Ectodermal cell (in vitro differentiated cells): ENCODE measurements around the gene TUBB6.

Experiments used
- H3K27ac ChIP-seq: 2 replicates; pipeline ENCODE4 v1.7.0; 2013; ENCODE audit warnings: mild to moderate bottlenecking, low read depth, low read length; ENCODE audit not compliant: insufficient read depth, poor library complexity, severe bottlenecking
- H3K27me3 ChIP-seq: 2 replicates; pipeline ENCODE4 v1.7.0; 2013; ENCODE audit warnings: mild to moderate bottlenecking, low read length; ENCODE audit not compliant: insufficient read depth, control insufficient read depth, poor library complexity, severe bottlenecking
- H3K36me3 ChIP-seq: one replicate; pipeline ENCODE4 v1.7.0; 2013; ENCODE audit warnings: low read length; ENCODE audit not compliant: control insufficient read depth, insufficient read depth
- H3K4me1 ChIP-seq: one replicate; pipeline ENCODE4 v1.7.0; 2013; ENCODE audit warnings: low read length; ENCODE audit not compliant: control insufficient read depth, insufficient read depth
- H3K4me3 ChIP-seq: 2 replicates; pipeline ENCODE4 v1.7.0; 2013; ENCODE audit warnings: low read depth, low read length, control low read depth; ENCODE audit not compliant: insufficient read depth
- H3K9me3 ChIP-seq: 2 replicates; pipeline ENCODE4 v1.7.0; 2013; ENCODE audit warnings: mild to moderate bottlenecking, low read length, moderate library complexity; ENCODE audit not compliant: control insufficient read depth
- WGBS, 2 experiments: methylation state at CpG; one replicate each; pipeline ENCODE4 v1.1.7; 2013; ENCODE audit warnings: missing lambda C conversion rate in 2 of 2; 5-methylcytosine and 5-hydroxymethylcytosine counted together

TUBB6 gene

GRCh38 chr18:12314591-12315305, 6.7 kb downstream of the TUBB6 start:
- H3K27ac ChIP-seq: no peak overlapping the region
- no peaks in the 10 kb centered on the region for H3K4me1 ChIP-seq
- peaks cover 4% of the 10 kb centered on the region for H3K9me3 ChIP-seq
- no peaks in the 10 kb centered on the region for H3K27me3 ChIP-seq
- no peak overlapping the region for H3K4me3 ChIP-seq
- peaks cover 26% of the 10 kb centered on the region for H3K36me3 ChIP-seq
- no CpG with 5 or more reads among the region's 1 CpG for WGBS, 2 experiments

- Histone ChIP-seq H3K4me1 (no peaks in the 10 kb centered on the region), H3K27ac (no peak overlapping the region), H3K4me3 (no peak overlapping the region)
These were observed 7.4 kb downstream of the TUBB6 start for GRCh38 chr18:12315490-12315889.

GRCh38 chr18:12315911-12316310, 7.9 kb downstream of the TUBB6 start:
- Histone ChIP-seq H3K4me1 (no peaks in the 10 kb centered on the region), H3K4me3 (no peak overlapping the region), H3K27me3 (no peaks in the 10 kb centered on the region), H3K27ac (no peak overlapping the region), H3K9me3 (peaks cover 4% of the 10 kb centered on the region), H3K36me3 (peaks cover 23% of the 10 kb centered on the region)
- WGBS, 2 experiments: 96% methylated on average over 5 of the region's 5 CpGs

More at GRCh38 chr18:12315490-12315889, 7.4 kb downstream of the TUBB6 start:
- Histone ChIP-seq H3K36me3 (peaks cover 26% of the 10 kb centered on the region), H3K9me3 (peaks cover 4% of the 10 kb centered on the region), H3K27me3 (no peaks in the 10 kb centered on the region)
- WGBS, 2 experiments: 86% methylated on average over 8 to 10 of the region's 10 CpGs

GRCh38 chr18:12317664-12318333, 9.8 kb downstream of the TUBB6 start:
- Histone ChIP-seq H3K27me3 (no peaks in the 10 kb centered on the region), H3K36me3 (peaks cover 10% of the 10 kb centered on the region), H3K9me3 (no peaks in the 10 kb centered on the region), H3K4me3 (no peak overlapping the region), H3K27ac (no peak overlapping the region), H3K4me1 (no peaks in the 10 kb centered on the region)
- WGBS, 2 experiments: 85 to 92% methylated on average over 6 of the region's 6 CpGs

- H3K4me3 ChIP-seq: no peak overlapping the region
- H3K4me1 ChIP-seq: no peaks in the 10 kb centered on the region
- no peaks in the 10 kb centered on the region for H3K27me3 ChIP-seq
- H3K27ac ChIP-seq: no peak overlapping the region
- WGBS, 2 experiments: 47 to 49% methylated on average over 5 of the region's 5 CpGs
- H3K36me3 ChIP-seq: peaks cover 5% of the 10 kb centered on the region
- H3K9me3 ChIP-seq: no peaks in the 10 kb centered on the region
These were observed 10.3 kb downstream of the TUBB6 start for GRCh38 chr18:12318334-12318697.

GRCh38 chr18:12318857-12319256, 10.8 kb downstream of the TUBB6 start:
- WGBS, 2 experiments: 95 to 100% methylated on average over 1 to 5 of the region's 5 CpGs
- Histone ChIP-seq H3K4me1 (no peaks in the 10 kb centered on the region), H3K27ac (no peak overlapping the region), H3K27me3 (no peaks in the 10 kb centered on the region), H3K9me3 (no peaks in the 10 kb centered on the region), H3K4me3 (no peak overlapping the region), H3K36me3 (peaks cover 3% of the 10 kb centered on the region)

- Histone ChIP-seq H3K4me3 (no peak overlapping the region), H3K27me3 (no peaks in the 10 kb centered on the region), H3K4me1 (no peaks in the 10 kb centered on the region), H3K9me3 (no peaks in the 10 kb centered on the region), H3K27ac (no peak overlapping the region), H3K36me3 (peaks cover 7% of the 10 kb centered on the region)
- 76 to 82% methylated on average over 4 of the region's 4 CpGs for WGBS, 2 experiments
These were observed 13.3 kb downstream of the TUBB6 start for GRCh38 chr18:12321333-12321732.

GRCh38 chr18:12324991-12325725, 17.1 kb downstream of the TUBB6 start:
- Histone ChIP-seq H3K27me3 (no peaks in the 10 kb centered on the region), H3K4me3 (no peak overlapping the region), H3K9me3 (no peaks in the 10 kb centered on the region), H3K36me3 (peaks cover 14% of the 10 kb centered on the region), H3K27ac (no peak overlapping the region), H3K4me1 (no peaks in the 10 kb centered on the region)
- 97% methylated on average over 58 of the region's 58 CpGs for WGBS, 2 experiments

- Histone ChIP-seq H3K27ac (no peak overlapping the region), H3K36me3 (peaks cover 14% of the 10 kb centered on the region), H3K4me1 (no peaks in the 10 kb centered on the region), H3K27me3 (no peaks in the 10 kb centered on the region), H3K4me3 (no peak overlapping the region), H3K9me3 (no peaks in the 10 kb centered on the region)
- WGBS, 2 experiments: 96 to 97% methylated on average over 29 of the region's 29 CpGs
These were observed 17.7 kb downstream of the TUBB6 start for GRCh38 chr18:12325726-12326245.
